Fibroblast of lung (primary cell): Measurements from ENCODE around the gene CINP. TPM values are rescaled to one million over a fixed set of nuclear protein-coding genes. Genes with fewer than 3 reads are reported as not detected.

Source experiments
- DNase-seq, 2 donors: peaks; one replicate each; pipeline versions ENCODE4 v3.0.0 to v3.0.0-alpha.2; 2010; ENCODE audit warnings: low read depth in 2 of 2
- H2AFZ ChIP-seq: 2 replicates; pipeline ENCODE4 v1.5.1; 2012; ENCODE audit warnings: low read length, control low read depth, inconsistent platforms
- H3K27ac ChIP-seq: 2 replicates; pipeline ENCODE4 v1.5.1; 2011; ENCODE audit warnings: low read length, control low read depth; ENCODE audit not compliant: insufficient read depth
- H3K27me3 ChIP-seq: 2 replicates; pipeline ENCODE4 v1.5.1; 2011; ENCODE audit warnings: mild to moderate bottlenecking, low read length; ENCODE audit not compliant: control insufficient read depth, insufficient read depth
- H3K36me3 ChIP-seq: 2 replicates; pipeline ENCODE4 v1.5.1; 2011; ENCODE audit warnings: low read length; ENCODE audit not compliant: control insufficient read depth, insufficient read depth
- H3K4me1 ChIP-seq: 2 replicates; pipeline ENCODE4 v1.5.1; 2011; ENCODE audit warnings: low read length; ENCODE audit not compliant: control insufficient read depth, insufficient read depth; ENCODE audit errors: extremely low read depth
- H3K4me2 ChIP-seq: 2 replicates; pipeline ENCODE4 v1.5.1; 2011; ENCODE audit warnings: low read length, control low read depth; ENCODE audit not compliant: insufficient read depth; ENCODE audit errors: extremely low read depth
- H3K4me3 ChIP-seq, 4 experiments: fragments of 200-600 bp in 1 of 4; sonication (generic) in 1 of 4; replicated peaks in 1 of 4; 2 replicates each; pipeline ENCODE4 v1.5.1; 2011 to 2016; ENCODE audit warnings: low read length in 4 of 4, low read depth in 3 of 4, mild to moderate bottlenecking in 3 of 4, control low read depth in 2 of 4, inconsistent platforms in 1 of 4, mixed read lengths in 1 of 4; ENCODE audit not compliant: insufficient read depth in 1 of 4; ENCODE audit errors: control extremely low read depth in 1 of 4
- H3K79me2 ChIP-seq: 2 replicates; pipeline ENCODE4 v1.5.1; 2012; ENCODE audit warnings: mild to moderate bottlenecking, low read length, inconsistent platforms; ENCODE audit not compliant: control insufficient read depth, insufficient read depth
- H3K9ac ChIP-seq: 2 replicates; pipeline ENCODE4 v1.5.1; 2011; ENCODE audit warnings: mild to moderate bottlenecking, low read length, control low read depth; ENCODE audit not compliant: insufficient read depth
- H3K9me3 ChIP-seq: 2 replicates; pipeline ENCODE4 v1.5.1; 2012; ENCODE audit warnings: low read depth, low read length; ENCODE audit not compliant: control insufficient read depth, insufficient read depth
- H4K20me1 ChIP-seq: 2 replicates; pipeline ENCODE4 v1.5.1; 2011; ENCODE audit warnings: low read length; ENCODE audit not compliant: control insufficient read depth, insufficient read depth; ENCODE audit errors: extremely low read depth
- CTCF ChIP-seq, 2 donors: IDR thresholded peaks in 1 of 2; conservative IDR thresholded peaks in 1 of 2; 1 replicate in 1 of 2; 2 replicates in 1 of 2; pipeline ENCODE4 v1.5.1; 2011 to 2012; ENCODE audit warnings: low read length in 2 of 2, control low read depth in 1 of 2, inconsistent platforms in 1 of 2, low read depth in 1 of 2, mild to moderate bottlenecking in 1 of 2
- EZH2 ChIP-seq: IDR thresholded peaks from 2 replicates; pipeline ENCODE4 v1.5.1; 2012; ENCODE audit warnings: low read length, control low read depth, mild to moderate bottlenecking; ENCODE audit errors: missing control alignments
- polyA plus RNA-seq, 2 donors: library from polyadenylated mRNA; depleted of rRNA in 1 of 2; stranded (reverse) in 1 of 2; unstranded in 1 of 2; fragments of >200 nt; gene quantifications; 2 replicates each; pipeline ENCODE4 v1.2.1, GENCODE V29; 2011 to 2012; ENCODE audit warnings: missing spikeins in 1 of 2
- total RNA-seq: library from RNA; depleted of rRNA; stranded (reverse); fragments of >200 nt; gene quantifications from 2 replicates; pipeline ENCODE4 v1.2.1, GENCODE V29; 2014

The CINP gene
- total and polyA plus RNA-seq, 2 donors (not counting 1 experiment from before 2014, with no cell fraction given), result 42.8 to 71.8 TPM

- no peak overlapping the region for H3K9ac ChIP-seq
- no peak overlapping the region for H3K4me3 ChIP-seq
- no peak overlapping the region for H2AFZ ChIP-seq
- H3K79me2 ChIP-seq, result no peaks in the 10 kb centered on the region
- no peaks in the 10 kb centered on the region for H3K4me1 ChIP-seq
- DNase-seq, result no peak
- no peak overlapping the region for H3K27ac ChIP-seq
- TF ChIP-seq CTCF (conservative IDR thresholded peaks at IDR 0.05 in 1 of 2, IDR thresholded peaks at IDR 0.05 in 1 of 2; ENCODE audit: low read depth in 1 of 2, low read length in 2 of 2) (no peak), EZH2 (no peak)
- H3K4me2 ChIP-seq, result no peak overlapping the region
- no peaks in the 10 kb centered on the region for H3K36me3 ChIP-seq
- H3K27me3 ChIP-seq, result no peaks in the 10 kb centered on the region
- H3K9me3 ChIP-seq, result no peaks in the 10 kb centered on the region
- H4K20me1 ChIP-seq, result no peaks in the 10 kb centered on the region
These were observed 36.8 kb downstream of the CINP start for GRCh38 chr14:102325791-102326345.

- Histone ChIP-seq H3K36me3 (no peaks in the 10 kb centered on the region), H3K9ac (no peak overlapping the region), H4K20me1 (no peaks in the 10 kb centered on the region), H3K4me3 (no peak overlapping the region), H3K4me1 (no peaks in the 10 kb centered on the region), H3K9me3 (no peaks in the 10 kb centered on the region), H3K27me3 (no peaks in the 10 kb centered on the region), H3K27ac (no peak overlapping the region), H2AFZ (no peak overlapping the region), H3K4me2 (no peak overlapping the region), H3K79me2 (peaks cover 4% of the 10 kb centered on the region)
- DNase-seq, result peak; percentile 60 to 86
- no peak for TF ChIP-seq EZH2
- peak; percentile 66 to 77 for TF ChIP-seq CTCF (conservative IDR thresholded peaks at IDR 0.05 in 1 of 2, IDR thresholded peaks at IDR 0.05 in 1 of 2; ENCODE audit: low read depth in 1 of 2, low read length in 2 of 2)
These were observed 39.6 kb downstream of the CINP start for GRCh38 chr14:102323102-102323501.

- Histone ChIP-seq H2AFZ (no peak overlapping the region), H3K4me2 (no peak overlapping the region), H3K4me3 (no peak overlapping the region), H3K27ac (no peak overlapping the region), H3K4me1 (no peaks in the 10 kb centered on the region), H3K36me3 (no peaks in the 10 kb centered on the region), H3K9me3 (no peaks in the 10 kb centered on the region), H4K20me1 (no peaks in the 10 kb centered on the region), H3K27me3 (no peaks in the 10 kb centered on the region), H3K9ac (no peak overlapping the region), H3K79me2 (peaks cover 4% of the 10 kb centered on the region)
- DNase-seq, result no peak
- TF ChIP-seq EZH2, result no peak
- no peak for TF ChIP-seq CTCF (conservative IDR thresholded peaks at IDR 0.05 in 1 of 2, IDR thresholded peaks at IDR 0.05 in 1 of 2; ENCODE audit: low read depth in 1 of 2, low read length in 2 of 2)
These were observed 41.0 kb downstream of the CINP start for GRCh38 chr14:102321456-102322422.
